Naive thymus-derived CD4-positive, alpha-beta T cell (primary cell): ENCODE measurements around the gene SNX14. TPM values are rescaled to one million over a fixed set of nuclear protein-coding genes. Genes with fewer than 3 reads are reported as not detected.
A peak's percentile ranks its signal among the peaks of the same experiment; 100 is the strongest.

Experiments
- ATAC-seq: fragments of 150-1000 bp; cut with Tn5 transposase; 2 replicates; pipeline ENCODE4 v1.10.0; 2021; ENCODE audit warnings: mild to moderate bottlenecking, moderate library complexity
- CTCF ChIA-PET: fragments of 350-600 bp; sonication (Branson Sonifier 250); formaldehyde crosslinking; loops from one replicate; lab custom pipeline; 2021; ENCODE audit warnings: antibody characterized with exemption; lab: Charles Lee
- POLR2A ChIA-PET: fragments of 350-600 bp; sonication (Branson Sonifier 250); formaldehyde crosslinking; loops from one replicate; lab custom pipeline; 2021; ENCODE audit warnings: antibody characterized with exemption, inconsistent platforms; lab: Charles Lee
- DNase-seq, 9 donors: peaks; one replicate each; pipeline versions ENCODE4 v3.0.0 to v3.0.0-alpha.2; 2020 to 2022; ENCODE audit warnings: mixed read lengths in 1 of 9
- H3K27ac ChIP-seq: one replicate; pipeline ENCODE4 v1.7.0; 2013; ENCODE audit warnings: mild to moderate bottlenecking, low read depth, low read length, moderate library complexity
- H3K27me3 ChIP-seq, 2 donors: one replicate each; pipeline ENCODE4 v1.7.0; 2013; ENCODE audit warnings: low read length in 2 of 2, mild to moderate bottlenecking in 2 of 2, moderate library complexity in 2 of 2; ENCODE audit not compliant: control insufficient read depth in 2 of 2, insufficient read depth in 2 of 2
- H3K36me3 ChIP-seq, 3 experiments: 1 replicate in 2 of 3; 2 replicates in 1 of 3; pipeline ENCODE4 v1.7.0; 2013; ENCODE audit warnings: low read length in 3 of 3, mild to moderate bottlenecking in 3 of 3, moderate library complexity in 1 of 3; ENCODE audit not compliant: insufficient read depth in 3 of 3, control insufficient read depth in 2 of 3
- H3K4me1 ChIP-seq, 2 donors: one replicate each; pipeline ENCODE4 v1.7.0; 2013; ENCODE audit warnings: low read length in 2 of 2, mild to moderate bottlenecking in 2 of 2, moderate library complexity in 1 of 2; ENCODE audit not compliant: control insufficient read depth in 2 of 2, insufficient read depth in 2 of 2
- H3K4me3 ChIP-seq: 2 replicates; pipeline ENCODE4 v1.7.0; 2013; ENCODE audit warnings: mild to moderate bottlenecking, low read length
- H3K9me3 ChIP-seq, 3 experiments: 1 replicate in 2 of 3; 2 replicates in 1 of 3; pipeline ENCODE4 v1.7.0; 2013; ENCODE audit warnings: low read length in 3 of 3; ENCODE audit not compliant: control insufficient read depth in 2 of 3
- H3K27ac Mint-ChIP-seq, 9 donors: one replicate each; pipeline ENCODE4 v1.8.0; 2020 to 2022; ENCODE audit warnings: mixed read lengths in 9 of 9, mild to moderate bottlenecking in 8 of 9, moderate library complexity in 5 of 9, inconsistent platforms in 2 of 9
- H3K27me3 Mint-ChIP-seq, 5 donors: one replicate each; pipeline ENCODE4 v1.8.0; 2021 to 2022; ENCODE audit warnings: mixed read lengths in 5 of 5, mild to moderate bottlenecking in 1 of 5
- H3K36me3 Mint-ChIP-seq, 5 donors: one replicate each; pipeline ENCODE4 v1.8.0; 2020 to 2022; ENCODE audit warnings: mixed read lengths in 5 of 5, mild to moderate bottlenecking in 3 of 5, inconsistent platforms in 1 of 5
- H3K4me1 Mint-ChIP-seq, 7 donors: one replicate each; pipeline ENCODE4 v1.8.0; 2020 to 2022; ENCODE audit warnings: mixed read lengths in 7 of 7, mild to moderate bottlenecking in 3 of 7, inconsistent platforms in 1 of 7
- H3K4me3 Mint-ChIP-seq, 10 donors: one replicate each; pipeline ENCODE4 v1.8.0; 2020 to 2022; ENCODE audit warnings: mild to moderate bottlenecking in 10 of 10, mixed read lengths in 10 of 10, moderate library complexity in 6 of 10, inconsistent platforms in 2 of 10
- H3K9me3 Mint-ChIP-seq, 11 donors: one replicate each; pipeline ENCODE4 v1.8.0; 2020 to 2022; ENCODE audit warnings: mixed read lengths in 11 of 11, mild to moderate bottlenecking in 4 of 11, inconsistent platforms in 1 of 11, moderate library complexity in 1 of 11
- intact Hi-C, 2 donors: fragments of 100-400 bp; cut with micrococcal nuclease; formaldehyde crosslinking; loops; one replicate each; pipeline ENCODE4 v1.15.1; 2023
- polyA plus RNA-seq, 2 donors: library from polyadenylated mRNA; unstranded; fragments of 300-500 nt; fragmentation: Illumina TruSeq; gene quantifications; one replicate each; pipeline ENCODE4 v1.2.3, GENCODE V29; 2021
- total RNA-seq, 6 experiments: library from RNA in 5 of 6; stranded (reverse) in 5 of 6; gene quantifications; 1 replicate in 5 of 6; 2 replicates in 1 of 6; pipeline ENCODE4 v1.2.3 and lab custom pipeline; 2021 to 2026

Gene SNX14
- total and polyA plus RNA-seq, 7 experiments from 2014 or later: 30.1 to 71.8 (median 45.7) TPM

DNA sequence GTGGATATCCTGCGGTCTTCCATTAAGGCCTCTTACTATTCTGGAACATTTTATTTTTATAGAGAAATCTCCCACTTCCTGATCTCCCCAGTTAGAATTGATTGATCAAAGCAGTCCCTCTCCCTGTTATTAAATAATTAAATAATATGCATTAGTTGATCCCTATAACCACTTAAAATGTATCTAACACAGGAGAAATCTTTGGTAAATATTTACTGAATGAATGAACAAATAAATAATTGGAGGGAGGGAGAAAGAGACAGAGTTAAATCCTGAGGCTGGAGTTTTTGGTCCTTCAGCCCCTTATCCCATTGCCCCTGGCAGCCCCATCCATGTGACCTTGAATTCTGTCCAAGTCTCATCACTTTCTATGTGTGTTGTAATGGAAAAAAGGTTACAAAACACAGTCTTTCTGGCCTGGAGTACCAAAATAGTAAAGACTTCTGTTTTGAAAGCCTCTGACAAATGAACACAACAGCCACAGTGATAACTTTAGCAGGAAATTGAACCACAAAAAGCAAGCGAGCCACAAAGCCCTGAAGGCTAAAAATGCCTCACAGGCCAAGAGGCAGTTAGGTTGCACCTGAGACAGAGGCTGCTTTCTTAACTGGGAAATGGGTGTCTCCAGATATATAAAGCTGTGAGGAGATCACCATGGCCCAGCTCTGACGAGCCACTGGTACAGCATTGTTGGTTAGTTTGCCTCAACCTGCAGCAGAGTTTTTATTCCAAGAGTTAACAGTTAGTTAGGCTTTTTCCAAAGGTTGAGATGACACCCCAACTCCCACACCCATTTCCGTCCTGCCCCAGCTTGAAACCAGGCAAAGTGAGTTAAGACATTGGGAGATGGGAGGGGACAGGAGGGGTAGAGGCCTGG lies 132.5 kb downstream of the SNX14 start:
- Mint-ChIP-seq H3K4me1 (peaks cover 23 to 95% (median 63%) of the 10 kb centered on the region in 7 donors), H3K9me3 (no peaks in the 10 kb centered on the region), H3K36me3 (peaks cover 0 to 19% (median 0%) of the 10 kb centered on the region in 5 donors), H3K27me3 (peaks cover 0 to 30% (median 28%) of the 10 kb centered on the region in 5 donors), H3K4me3 (peak overlapping the region in 7 of 10 donors; percentile 32 to 72 (median 68)), H3K27ac (peak overlapping the region in 8 of 9 donors; percentile 38 to 92 (median 71))
- peak; percentile 54 for ATAC-seq
- H3K27me3 ChIP-seq: no peaks in the 10 kb centered on the region
- CTCF ChIA-PET: no interaction called here
- no peaks in the 10 kb centered on the region for H3K36me3 ChIP-seq
- POLR2A ChIA-PET: interaction anchor here (2.3 kb wide), 1 partner anchor 11 kb away, joined by 8 read pairs; the partner anchor contains the start of gene NT5E
- peak in 6 of 9 donors; percentile 17 to 53 (median 46) for DNase-seq
- intact Hi-C loops: loop anchor here (1.0 to 10.0 kb wide), 6 partner anchors 11 to 1694 kb away; partner anchors contain the start of genes NT5E (in 2 of the 2), SNX14 (in 1 of the 2) and ZNF292 (in 1 of the 2)
- no peaks in the 10 kb centered on the region for H3K9me3 ChIP-seq
- no peak overlapping the region for H3K4me3 ChIP-seq
- H3K4me1 ChIP-seq: peaks cover 9 to 25% of the 10 kb centered on the region in 2 donors
- no peak overlapping the region for H3K27ac ChIP-seq

DNA sequence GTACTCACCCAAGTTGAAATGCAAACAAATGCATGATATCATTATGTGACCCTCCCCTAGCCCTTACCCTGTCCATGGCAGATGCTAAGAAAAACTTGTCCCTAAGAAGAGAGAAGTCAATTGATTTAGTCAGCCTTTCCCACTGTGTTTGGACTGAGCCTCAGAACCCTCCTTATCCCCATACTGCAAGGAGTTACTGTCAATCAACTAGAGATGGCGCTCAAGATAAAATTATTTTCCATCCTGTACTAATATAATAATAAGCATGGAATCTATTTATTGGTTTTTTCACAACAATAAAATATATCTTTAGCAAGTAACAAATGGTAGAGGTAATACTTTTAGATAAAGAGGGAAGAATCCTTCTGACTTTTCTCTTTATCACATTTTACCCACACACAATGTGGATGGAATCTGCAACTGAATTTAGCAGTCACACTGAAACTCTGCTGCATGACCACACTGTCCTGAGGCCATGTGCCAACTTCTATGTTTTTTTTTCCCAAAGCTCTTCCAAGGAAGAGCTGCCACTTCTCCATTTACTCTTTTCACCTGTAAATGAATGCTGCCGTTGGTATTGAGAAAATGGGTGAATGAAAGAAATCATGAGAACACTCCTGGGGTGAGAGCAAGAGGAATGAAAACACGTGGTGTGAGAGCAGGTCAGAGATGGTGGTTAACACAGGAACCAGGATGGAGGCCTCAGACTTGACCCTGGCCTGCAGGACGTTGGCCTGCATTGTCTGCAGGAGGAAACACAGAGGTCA lies 133.3 kb downstream of the SNX14 start:
- no peak overlapping the region for H3K27ac ChIP-seq
- H3K36me3 ChIP-seq: no peaks in the 10 kb centered on the region
- CTCF ChIA-PET: no interaction called here
- Mint-ChIP-seq H3K9me3 (no peaks in the 10 kb centered on the region), H3K36me3 (peaks cover 0 to 18% (median 0%) of the 10 kb centered on the region in 5 donors), H3K27me3 (peaks cover 0 to 36% (median 30%) of the 10 kb centered on the region in 5 donors), H3K27ac (peak overlapping the region in 8 of 9 donors; percentile 44 to 92 (median 71)), H3K4me1 (peaks cover 18 to 94% (median 57%) of the 10 kb centered on the region in 7 donors), H3K4me3 (peak overlapping the region in 3 of 10 donors; percentile 48 to 72 (median 68))
- no peak for ATAC-seq
- intact Hi-C loops: loop anchor here in 1 of 2 donors (2.0 to 10.0 kb wide), 4 partner anchors 56 to 1694 kb away; partner anchors contain the start of genes SNX14 and ZNF292
- no peaks in the 10 kb centered on the region for H3K27me3 ChIP-seq
- H3K9me3 ChIP-seq: no peaks in the 10 kb centered on the region
- H3K4me1 ChIP-seq: peaks cover 9 to 25% of the 10 kb centered on the region in 2 donors
- POLR2A ChIA-PET: interaction anchor here (0.6 to 1.0 kb wide), 2 partner anchors 8 to 10 kb away, joined by 3 to 4 read pairs; partner anchors contain the start of gene NT5E
- H3K4me3 ChIP-seq: no peak overlapping the region
- DNase-seq: no peak

DNA sequence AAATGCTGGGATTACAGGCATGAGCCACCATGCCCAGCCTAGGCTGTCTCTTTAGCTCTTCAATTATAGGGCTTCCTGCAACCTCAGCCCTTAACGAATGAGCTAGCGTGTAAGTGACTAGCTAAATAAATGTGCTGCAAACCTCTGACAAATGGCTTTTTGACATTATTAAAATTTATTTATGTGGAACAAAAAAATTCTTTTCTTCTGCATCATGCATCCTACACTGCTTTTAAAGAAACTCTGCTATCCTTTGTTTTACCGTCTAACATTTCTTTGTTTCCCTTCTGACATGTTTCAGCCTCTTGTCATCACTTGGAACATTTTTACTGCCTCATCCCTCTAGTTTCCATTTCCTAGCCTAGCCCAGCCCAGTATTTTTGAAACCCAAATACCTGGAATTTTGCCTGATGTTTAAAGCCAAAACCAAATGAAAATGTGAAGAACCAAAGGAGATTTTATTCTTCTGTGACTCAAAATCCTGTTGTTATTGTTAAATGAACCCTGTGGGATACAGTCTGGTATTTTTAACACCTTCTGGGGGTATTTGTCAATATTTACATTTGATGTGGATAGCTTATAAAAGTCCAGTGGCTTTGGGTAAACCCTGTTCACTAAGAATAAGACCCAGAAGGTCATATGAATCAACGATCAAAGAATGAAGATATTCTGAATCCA lies 134.3 kb downstream of the SNX14 start:
- Histone ChIP-seq H3K4me1 (peaks cover 9 to 25% of the 10 kb centered on the region in 2 donors), H3K27me3 (no peaks in the 10 kb centered on the region), H3K36me3 (no peaks in the 10 kb centered on the region), H3K9me3 (no peaks in the 10 kb centered on the region), H3K27ac (no peak overlapping the region), H3K4me3 (no peak overlapping the region)
- ChIA-PET POLR2A (interaction anchor here (1.0 kb wide), 1 partner anchor 9 kb away, joined by 3 read pairs; the partner anchor contains the start of gene NT5E), CTCF (interaction anchor here (0.7 to 1.4 kb wide), 2 partner anchors 25 to 104 kb away, joined by 3 read pairs; no protein-coding TSS in a partner anchor)
- H3K36me3 Mint-ChIP-seq: peaks cover 0 to 20% (median 0%) of the 10 kb centered on the region in 5 donors
- intact Hi-C loops: no loop called here
- H3K4me3 Mint-ChIP-seq: peak overlapping the region in 4 of 10 donors; percentile 4 to 31 (median 21)
- no peaks in the 10 kb centered on the region for H3K9me3 Mint-ChIP-seq
- DNase-seq: no peak
- peaks cover 10 to 91% (median 47%) of the 10 kb centered on the region in 7 donors for H3K4me1 Mint-ChIP-seq
- peak overlapping the region in 6 of 9 donors; percentile 15 to 64 (median 49) for H3K27ac Mint-ChIP-seq
- H3K27me3 Mint-ChIP-seq: peaks cover 0 to 37% (median 29%) of the 10 kb centered on the region in 5 donors
- no peak for ATAC-seq

DNA sequence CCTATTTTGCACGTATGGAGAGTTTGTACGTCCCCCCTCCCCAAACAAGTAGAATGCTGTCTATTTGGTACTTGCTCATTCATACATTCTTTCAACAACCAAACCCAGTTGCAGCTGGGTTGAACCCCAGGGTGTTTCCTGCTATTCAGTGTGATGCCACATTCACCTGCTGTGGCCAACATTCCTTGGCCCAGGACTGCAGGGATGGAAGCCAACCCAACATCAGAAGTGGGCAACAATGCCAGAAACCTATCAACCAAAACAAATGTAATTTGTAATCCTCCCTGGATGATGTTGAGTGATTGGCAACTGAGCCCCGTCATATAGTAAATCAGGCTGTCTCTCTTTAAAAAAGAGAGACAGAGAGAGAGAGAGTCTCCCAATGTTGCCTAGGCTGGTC lies 134.9 kb downstream of the SNX14 start:
- Mint-ChIP-seq H3K9me3 (no peaks in the 10 kb centered on the region), H3K27ac (peak overlapping the region in 3 of 9 donors; percentile 23 to 59 (median 56)), H3K4me3 (peak overlapping the region in 4 of 10 donors; percentile 4 to 49 (median 26)), H3K27me3 (peaks cover 0 to 42% (median 35%) of the 10 kb centered on the region in 5 donors), H3K4me1 (peaks cover 10 to 91% (median 47%) of the 10 kb centered on the region in 7 donors), H3K36me3 (peaks cover 0 to 24% (median 0%) of the 10 kb centered on the region in 5 donors)
- Histone ChIP-seq H3K36me3 (no peaks in the 10 kb centered on the region), H3K9me3 (no peaks in the 10 kb centered on the region), H3K27ac (no peak overlapping the region), H3K4me1 (peaks cover 9 to 25% of the 10 kb centered on the region in 2 donors), H3K4me3 (no peak overlapping the region), H3K27me3 (no peaks in the 10 kb centered on the region)
- intact Hi-C loops: no loop called here
- ChIA-PET POLR2A (no interaction called here), CTCF (interaction anchor here (0.7 to 1.4 kb wide), 2 partner anchors 26 to 103 kb away, joined by 3 read pairs; no protein-coding TSS in a partner anchor)
- DNase-seq (no peak), ATAC-seq (no peak)

DNA sequence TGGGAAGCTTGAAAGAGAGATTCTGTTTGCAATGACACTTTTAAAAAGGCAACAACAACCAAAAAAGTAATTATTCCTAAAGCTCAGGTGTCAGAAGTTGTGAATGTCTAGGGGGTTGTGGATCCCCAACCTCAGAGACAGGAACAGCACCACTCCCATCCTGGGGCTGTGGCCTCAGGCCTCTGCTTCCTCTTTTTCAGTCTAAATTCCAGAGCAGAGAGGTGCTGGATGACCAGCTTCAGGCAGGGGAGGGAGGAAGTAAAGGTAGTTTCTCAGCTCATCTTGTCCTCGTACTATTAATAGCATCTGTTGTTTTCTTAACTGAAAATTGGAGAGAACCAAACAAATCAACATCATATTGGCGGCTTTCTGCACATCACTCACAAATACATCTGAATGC lies 135.5 kb downstream of the SNX14 start:
- H3K9me3 Mint-ChIP-seq: no peaks in the 10 kb centered on the region
- peak overlapping the region in 2 of 9 donors; percentile 15 to 73 for H3K27ac Mint-ChIP-seq
- ATAC-seq: no peak
- ChIA-PET CTCF (interaction anchor here (1.4 kb wide), 1 partner anchor 27 kb away, joined by 3 read pairs; no protein-coding TSS in a partner anchor), POLR2A (no interaction called here)
- Histone ChIP-seq H3K27me3 (no peaks in the 10 kb centered on the region), H3K4me3 (no peak overlapping the region), H3K9me3 (no peaks in the 10 kb centered on the region), H3K4me1 (peaks cover 9 to 25% of the 10 kb centered on the region in 2 donors), H3K36me3 (no peaks in the 10 kb centered on the region), H3K27ac (no peak overlapping the region)
- intact Hi-C loops: no loop called here
- peak overlapping the region in 2 of 10 donors; percentile 12 to 53 for H3K4me3 Mint-ChIP-seq
- peaks cover 13 to 91% (median 53%) of the 10 kb centered on the region in 7 donors for H3K4me1 Mint-ChIP-seq
- peaks cover 0 to 47% (median 36%) of the 10 kb centered on the region in 5 donors for H3K27me3 Mint-ChIP-seq
- no peak for DNase-seq
- peaks cover 0 to 26% (median 0%) of the 10 kb centered on the region in 5 donors for H3K36me3 Mint-ChIP-seq
